Fibroblast of lung (primary cell): ENCODE measurements around the gene HDAC4.

Source experiments
- EZH2 ChIP-seq: IDR thresholded peaks from 2 replicates; pipeline ENCODE4 v1.5.1; 2012; ENCODE audit warnings: low read length, control low read depth, mild to moderate bottlenecking; ENCODE audit errors: missing control alignments
- TF ChIP-seq, protein P1 (sequence below), 2 donors: IDR thresholded peaks in 1 of 2; conservative IDR thresholded peaks in 1 of 2; 1 replicate in 1 of 2; 2 replicates in 1 of 2; pipeline ENCODE4 v1.5.1; 2011 to 2012; ENCODE audit warnings: low read length in 2 of 2, control low read depth in 1 of 2, inconsistent platforms in 1 of 2, low read depth in 1 of 2, mild to moderate bottlenecking in 1 of 2

DNA sequence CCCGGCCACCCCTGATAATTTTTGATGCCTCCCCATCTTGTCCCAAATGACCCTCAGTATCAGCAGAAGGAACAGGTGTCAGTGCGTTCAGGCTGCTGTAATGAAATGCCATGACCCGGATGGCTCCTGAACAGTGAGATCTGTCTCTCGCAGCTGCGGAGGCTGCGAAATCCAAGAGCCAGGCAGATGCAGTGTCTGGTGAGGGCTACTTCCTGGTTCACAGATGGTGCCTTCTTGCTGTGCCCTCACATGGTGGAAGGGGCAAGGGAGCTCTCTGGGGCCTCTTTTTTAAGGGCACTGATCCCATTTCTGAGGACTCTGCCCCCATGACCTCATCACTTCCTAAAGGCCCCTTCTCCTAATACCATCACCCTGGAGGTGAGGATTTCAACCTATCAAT is 400.7 kb downstream of the HDAC4 start:
- TF ChIP-seq, protein P1, sequence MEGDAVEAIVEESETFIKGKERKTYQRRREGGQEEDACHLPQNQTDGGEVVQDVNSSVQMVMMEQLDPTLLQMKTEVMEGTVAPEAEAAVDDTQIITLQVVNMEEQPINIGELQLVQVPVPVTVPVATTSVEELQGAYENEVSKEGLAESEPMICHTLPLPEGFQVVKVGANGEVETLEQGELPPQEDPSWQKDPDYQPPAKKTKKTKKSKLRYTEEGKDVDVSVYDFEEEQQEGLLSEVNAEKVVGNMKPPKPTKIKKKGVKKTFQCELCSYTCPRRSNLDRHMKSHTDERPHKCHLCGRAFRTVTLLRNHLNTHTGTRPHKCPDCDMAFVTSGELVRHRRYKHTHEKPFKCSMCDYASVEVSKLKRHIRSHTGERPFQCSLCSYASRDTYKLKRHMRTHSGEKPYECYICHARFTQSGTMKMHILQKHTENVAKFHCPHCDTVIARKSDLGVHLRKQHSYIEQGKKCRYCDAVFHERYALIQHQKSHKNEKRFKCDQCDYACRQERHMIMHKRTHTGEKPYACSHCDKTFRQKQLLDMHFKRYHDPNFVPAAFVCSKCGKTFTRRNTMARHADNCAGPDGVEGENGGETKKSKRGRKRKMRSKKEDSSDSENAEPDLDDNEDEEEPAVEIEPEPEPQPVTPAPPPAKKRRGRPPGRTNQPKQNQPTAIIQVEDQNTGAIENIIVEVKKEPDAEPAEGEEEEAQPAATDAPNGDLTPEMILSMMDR (conservative IDR thresholded peaks at IDR 0.05 in 1 of 2, IDR thresholded peaks at IDR 0.05 in 1 of 2; ENCODE audit: low read depth in 1 of 2, low read length in 2 of 2): no peak
- no peak for TF ChIP-seq EZH2
